Caco-2 (cell line): ENCODE results near the gene MUSTN1. TPM values are rescaled to one million over a fixed set of nuclear protein-coding genes. Genes with fewer than 3 reads are reported as not detected.

ENCODE experiments used
- BruUV-seq: library from RNA; stranded (reverse); fragments of 400-500 nt; replicated peaks from 2 replicates; lab custom pipeline; 2021; lab: Mats Ljungman, UMichigan
- CTCF ChIA-PET: fragments of 300-600 bp; sonication (Branson Sonifier 250); formaldehyde crosslinking; loops from one replicate; lab custom pipeline; 2022; ENCODE audit warnings: antibody characterized with exemption; lab: Charles Lee
- POLR2A ChIA-PET: fragments of 300-600 bp; sonication (Branson Sonifier 250); formaldehyde crosslinking; loops from one replicate; lab custom pipeline; 2022; ENCODE audit warnings: antibody characterized with exemption; lab: Charles Lee
- DNase-seq, 2 experiments: peaks; one replicate each; pipeline versions ENCODE4 v3.0.0 to v3.0.0-alpha.2; 2020 to 2022
- H3K27me3 ChIP-seq: replicated peaks from 2 replicates; pipeline ENCODE4 v1.6.0; 2011; ENCODE audit warnings: low read length; ENCODE audit not compliant: control insufficient read depth, insufficient read depth
- H3K36me3 ChIP-seq: 2 replicates; pipeline ENCODE4 v1.5.1; 2011; ENCODE audit warnings: low read length; ENCODE audit not compliant: control insufficient read depth, insufficient read depth
- H3K4me1 ChIP-seq: fragments of 250-450 bp; sonication (Bioruptor Pico); 2 replicates; pipeline ENCODE4 v1.5.1; 2020; ENCODE audit warnings: mild to moderate bottlenecking
- H3K4me3 ChIP-seq: 2 replicates; pipeline ENCODE4 v1.5.1; 2011; ENCODE audit warnings: low read depth, mild to moderate bottlenecking, control low read depth, low read length
- H3K9me3 ChIP-seq: fragments of 250-450 bp; sonication (Bioruptor Pico); 2 replicates; pipeline ENCODE4 v1.5.1; 2020; ENCODE audit warnings: mild to moderate bottlenecking, moderate library complexity
- H3K27ac Mint-ChIP-seq: one replicate; pipeline ENCODE4 v1.8.0; 2022; ENCODE audit warnings: mixed read lengths; ENCODE audit not compliant: unreplicated experiment
- H3K27me3 Mint-ChIP-seq: one replicate; pipeline ENCODE4 v1.8.0; 2022; ENCODE audit warnings: mixed read lengths; ENCODE audit not compliant: insufficient read depth, unreplicated experiment
- H3K36me3 Mint-ChIP-seq: one replicate; pipeline ENCODE4 v1.8.0; 2022; ENCODE audit warnings: mild to moderate bottlenecking, mixed read lengths; ENCODE audit not compliant: insufficient read depth, unreplicated experiment
- H3K4me1 Mint-ChIP-seq: one replicate; pipeline ENCODE4 v1.8.0; 2022; ENCODE audit warnings: low read depth, mixed read lengths; ENCODE audit not compliant: unreplicated experiment
- H3K4me3 Mint-ChIP-seq: one replicate; pipeline ENCODE4 v1.8.0; 2022; ENCODE audit warnings: mild to moderate bottlenecking, moderate library complexity, mixed read lengths; ENCODE audit not compliant: unreplicated experiment
- H3K9me3 Mint-ChIP-seq: one replicate; pipeline ENCODE4 v1.8.0; 2022; ENCODE audit warnings: mixed read lengths; ENCODE audit not compliant: unreplicated experiment
- CTCF ChIP-seq, 2 experiments: fragments of 200-600 bp in 1 of 2; IDR thresholded peaks; 1 replicate in 1 of 2; 2 replicates in 1 of 2; pipeline versions ENCODE4 v1.5.1 to v1.8.0; 2011 to 2022; ENCODE audit warnings: antibody characterized with exemption in 1 of 2, control low read depth in 1 of 2, inconsistent platforms in 1 of 2, low read depth in 1 of 2, low read length in 1 of 2, mild to moderate bottlenecking in 1 of 2, moderate library complexity in 1 of 2; ENCODE audit not compliant: insufficient read depth in 1 of 2, severe bottlenecking in 1 of 2, unreplicated experiment in 1 of 2
- intact Hi-C: fragments of 100-400 bp; cut with micrococcal nuclease; formaldehyde crosslinking; loops from one replicate; pipeline ENCODE4 v1.10.0; 2022; ENCODE audit not compliant: unreplicated experiment
- total RNA-seq: library from RNA; stranded (reverse); gene quantifications from 2 replicates; pipeline ENCODE4 v1.2.3, GENCODE V29; 2022

The MUSTN1 gene
- total RNA-seq, 1 experiment from 2014 or later, result 1.8 TPM

- Histone ChIP-seq H3K4me1 (no peaks in the 10 kb centered on the region), H3K4me3 (no peak overlapping the region), H3K36me3 (no peaks in the 10 kb centered on the region), H3K27me3 (no peaks in the 10 kb centered on the region), H3K9me3 (no peaks in the 10 kb centered on the region)
- H3K9me3 Mint-ChIP-seq, result no peaks in the 10 kb centered on the region
- no peak overlapping the region for H3K27ac Mint-ChIP-seq
- CTCF ChIA-PET, result interaction anchor here (0.8 to 1.3 kb wide), 3 partner anchors 15 to 22 kb away, joined by 3 to 5 read pairs (median 3); no protein-coding TSS in a partner anchor
- H3K4me1 Mint-ChIP-seq, result peaks cover 8% of the 10 kb centered on the region
- no peak overlapping the region for H3K4me3 Mint-ChIP-seq
- intact Hi-C loops, result no loop called here
- BruUV-seq, result no TSS peak
- TF ChIP-seq CTCF (IDR thresholded peaks at IDR 0.05; ENCODE audit: insufficient read depth in 1 of 2, low read depth in 1 of 2, low read length in 1 of 2, severe bottlenecking in 1 of 2, unreplicated experiment in 1 of 2), result peak; percentile 5 to 39
- POLR2A ChIA-PET, result no interaction called here
- H3K36me3 Mint-ChIP-seq, result no peaks in the 10 kb centered on the region
- peak in 1 of 2 experiments; percentile 21 for DNase-seq
- no peaks in the 10 kb centered on the region for H3K27me3 Mint-ChIP-seq
These were observed 35.8 kb downstream of the MUSTN1 start for GRCh38 chr3:52798978-52799476.

GRCh38 chr3:52798376-52798977, 36.3 kb downstream of the MUSTN1 start:
- no peak for DNase-seq
- intact Hi-C loops, result no loop called here
- BruUV-seq, result no TSS peak
- no peaks in the 10 kb centered on the region for H3K4me1 ChIP-seq
- Mint-ChIP-seq H3K9me3 (no peaks in the 10 kb centered on the region), H3K4me3 (no peak overlapping the region), H3K4me1 (peaks cover 8% of the 10 kb centered on the region), H3K27ac (no peak overlapping the region), H3K27me3 (no peaks in the 10 kb centered on the region), H3K36me3 (no peaks in the 10 kb centered on the region)
- H3K9me3 ChIP-seq, result no peaks in the 10 kb centered on the region
- H3K4me3 ChIP-seq, result no peak overlapping the region
- H3K27me3 ChIP-seq, result no peaks in the 10 kb centered on the region
- TF ChIP-seq CTCF (IDR thresholded peaks at IDR 0.05; ENCODE audit: insufficient read depth in 1 of 2, low read depth in 1 of 2, low read length in 1 of 2, severe bottlenecking in 1 of 2, unreplicated experiment in 1 of 2), result no peak
- ChIA-PET CTCF (interaction anchor here (0.8 to 0.9 kb wide), 2 partner anchors 15 to 18 kb away, joined by 3 to 5 read pairs; no protein-coding TSS in a partner anchor), POLR2A (no interaction called here)
- no peaks in the 10 kb centered on the region for H3K36me3 ChIP-seq

GRCh38 chr3:52796411-52796810, 38.4 kb downstream of the MUSTN1 start:
- DNase-seq, result no peak
- Mint-ChIP-seq H3K27me3 (no peaks in the 10 kb centered on the region), H3K27ac (no peak overlapping the region), H3K36me3 (no peaks in the 10 kb centered on the region), H3K4me3 (no peak overlapping the region), H3K9me3 (no peaks in the 10 kb centered on the region), H3K4me1 (peaks cover under 1% of the 10 kb centered on the region)
- Histone ChIP-seq H3K4me3 (no peak overlapping the region), H3K27me3 (no peaks in the 10 kb centered on the region), H3K36me3 (no peaks in the 10 kb centered on the region), H3K4me1 (no peaks in the 10 kb centered on the region), H3K9me3 (no peaks in the 10 kb centered on the region)
- intact Hi-C loops, result no loop called here
- CTCF ChIA-PET, result no interaction called here
- no TSS peak for BruUV-seq
- no peak for TF ChIP-seq CTCF (IDR thresholded peaks at IDR 0.05; ENCODE audit: insufficient read depth in 1 of 2, low read depth in 1 of 2, low read length in 1 of 2, severe bottlenecking in 1 of 2, unreplicated experiment in 1 of 2)
- POLR2A ChIA-PET, result no interaction called here
